ENCODE measurements around the gene SAMD15. TPM values are rescaled to one million over a fixed set of nuclear protein-coding genes. Genes with fewer than 3 reads are reported as not detected.
"Not testable (repeated sequence)": the region's sequence is repeated elsewhere in the genome, so short reads cannot be mapped to it uniquely, and the experiment has no call there.

Gene SAMD15
- total and polyA plus RNA-seq, 2 donors (not counting 1 experiment from before 2014, with no cell fraction given): 0.03 to 0.96 TPM

DNA sequence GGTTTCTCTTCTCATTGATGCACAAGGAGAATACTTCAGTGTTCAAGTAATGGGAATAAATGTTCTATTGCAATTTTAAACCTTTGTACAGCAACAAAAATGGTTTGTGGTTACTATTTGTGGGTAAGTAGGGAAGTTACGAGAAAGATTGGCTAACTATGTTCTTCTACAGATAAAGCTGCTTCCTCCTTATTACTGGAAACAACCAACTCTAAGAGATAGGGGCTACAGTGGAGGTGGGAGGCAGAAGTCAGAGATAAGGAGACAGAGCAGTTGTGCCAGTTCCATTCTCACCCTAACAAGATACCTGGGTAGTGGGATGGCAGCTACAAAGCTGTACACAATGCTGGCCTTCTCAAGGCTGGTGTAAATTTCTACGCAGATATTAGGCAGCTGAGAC is 30.0 kb downstream of the SAMD15 start:
- Histone ChIP-seq H3K27ac (ENCODE audit: low read length in 2 of 2) (no peak overlapping the region), H3K9me3 (ENCODE audit: control extremely low read depth in 1 of 3, control insufficient read depth in 2 of 3, insufficient read depth in 1 of 3, low read length in 2 of 3) (no peaks in the 10 kb centered on the region), H3K27me3 (replicated peaks in 1 of 4; ENCODE audit: control extremely low read depth in 1 of 4, control insufficient read depth in 3 of 4, insufficient read depth in 4 of 4, low read length in 3 of 4) (no peaks in the 10 kb centered on the region), H3K79me2 (ENCODE audit: control insufficient read depth, insufficient read depth, low read length) (no peaks in the 10 kb centered on the region), H3K9ac (ENCODE audit: low read length) (no peak overlapping the region), H3K4me1 (ENCODE audit: control insufficient read depth in 2 of 2, insufficient read depth in 2 of 2, low read length in 2 of 2) (peaks cover 3 to 5% of the 10 kb centered on the region in 2 donors), H3K4me3 (ENCODE audit: control extremely low read depth in 1 of 5, extremely low read depth in 1 of 5, insufficient read depth in 1 of 5, low read depth in 2 of 5, low read length in 4 of 5) (no peak overlapping the region), H2AFZ (ENCODE audit: insufficient read depth, low read depth, low read length, poor library complexity, severe bottlenecking) (peak overlapping the region; percentile 14), H3K4me2 (replicated peaks; ENCODE audit: low read depth, low read length, poor library complexity, severe bottlenecking) (peak overlapping the region; percentile 4), H3K36me3 (replicated peaks in 1 of 2; ENCODE audit: control extremely low read depth in 1 of 2, control insufficient read depth in 1 of 2, extremely low read depth in 1 of 2, insufficient read depth in 2 of 2, low read length in 1 of 2) (no peaks in the 10 kb centered on the region), H4K20me1 (ENCODE audit: control insufficient read depth, insufficient read depth, low read length, poor library complexity, severe bottlenecking) (no peaks in the 10 kb centered on the region)
- H3K4me3 Mint-ChIP-seq: no peak overlapping the region
- ATAC-seq (ENCODE audit: low read depth): no peak
- no peak overlapping the region for H3K27ac Mint-ChIP-seq
- 33% methylated on average over 1 of the region's 2 CpGs for WGBS (ENCODE audit: insufficient coverage)
- CTCF ChIA-PET: interaction anchor here (1.2 to 3.4 kb wide), 2 partner anchors 92 to 103 kb away, joined by 3 to 11 read pairs; no protein-coding TSS in a partner anchor
- POLR2A ChIA-PET: interaction anchor here (0.7 kb wide), 1 partner anchor 223 kb away, joined by 10 read pairs; no protein-coding TSS in a partner anchor
- H3K9me3 Mint-ChIP-seq (ENCODE audit: insufficient read depth): no peaks in the 10 kb centered on the region
- TF ChIP-seq EZH2 (IDR thresholded peaks at IDR 0.05; ENCODE audit: borderline replicate concordance, insufficient read depth, low read depth, low read length, poor library complexity, severe bottlenecking): no peak
- TF ChIP-seq, protein P1, sequence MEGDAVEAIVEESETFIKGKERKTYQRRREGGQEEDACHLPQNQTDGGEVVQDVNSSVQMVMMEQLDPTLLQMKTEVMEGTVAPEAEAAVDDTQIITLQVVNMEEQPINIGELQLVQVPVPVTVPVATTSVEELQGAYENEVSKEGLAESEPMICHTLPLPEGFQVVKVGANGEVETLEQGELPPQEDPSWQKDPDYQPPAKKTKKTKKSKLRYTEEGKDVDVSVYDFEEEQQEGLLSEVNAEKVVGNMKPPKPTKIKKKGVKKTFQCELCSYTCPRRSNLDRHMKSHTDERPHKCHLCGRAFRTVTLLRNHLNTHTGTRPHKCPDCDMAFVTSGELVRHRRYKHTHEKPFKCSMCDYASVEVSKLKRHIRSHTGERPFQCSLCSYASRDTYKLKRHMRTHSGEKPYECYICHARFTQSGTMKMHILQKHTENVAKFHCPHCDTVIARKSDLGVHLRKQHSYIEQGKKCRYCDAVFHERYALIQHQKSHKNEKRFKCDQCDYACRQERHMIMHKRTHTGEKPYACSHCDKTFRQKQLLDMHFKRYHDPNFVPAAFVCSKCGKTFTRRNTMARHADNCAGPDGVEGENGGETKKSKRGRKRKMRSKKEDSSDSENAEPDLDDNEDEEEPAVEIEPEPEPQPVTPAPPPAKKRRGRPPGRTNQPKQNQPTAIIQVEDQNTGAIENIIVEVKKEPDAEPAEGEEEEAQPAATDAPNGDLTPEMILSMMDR (IDR thresholded peaks at IDR 0.05): no peak
- no peaks in the 10 kb centered on the region for H3K27me3 Mint-ChIP-seq
- peaks cover 10% of the 10 kb centered on the region for H3K4me1 Mint-ChIP-seq
- intact Hi-C loops (cut with micrococcal nuclease): no loop called here
- DNase-seq: no peak

DNA sequence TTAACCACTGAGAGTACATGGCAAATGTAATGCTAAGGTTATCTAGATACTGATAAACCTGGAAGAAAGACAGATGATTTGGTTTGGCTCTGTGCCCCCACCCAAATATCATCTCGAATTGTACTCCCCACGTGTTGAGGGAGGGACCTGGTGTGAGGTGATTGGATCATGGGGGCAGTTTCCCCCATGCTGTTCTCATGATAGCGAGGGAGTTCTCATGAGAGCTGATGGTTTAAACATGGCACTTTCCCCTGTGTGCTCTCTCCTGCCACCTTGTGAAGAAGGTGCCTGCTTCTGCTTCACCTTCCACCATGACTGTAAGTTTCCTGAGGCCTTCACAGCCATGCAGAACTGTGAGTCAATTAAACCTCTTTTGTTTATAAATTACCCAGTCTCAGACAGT is 32.0 kb downstream of the SAMD15 start:
- Histone ChIP-seq H3K4me2 (replicated peaks; ENCODE audit: low read depth, low read length, poor library complexity, severe bottlenecking) (no peak overlapping the region), H3K36me3 (replicated peaks in 1 of 2; ENCODE audit: control extremely low read depth in 1 of 2, control insufficient read depth in 1 of 2, extremely low read depth in 1 of 2, insufficient read depth in 2 of 2, low read length in 1 of 2) (no peaks in the 10 kb centered on the region), H3K79me2 (ENCODE audit: control insufficient read depth, insufficient read depth, low read length) (no peaks in the 10 kb centered on the region), H4K20me1 (ENCODE audit: control insufficient read depth, insufficient read depth, low read length, poor library complexity, severe bottlenecking) (no peaks in the 10 kb centered on the region), H3K9me3 (ENCODE audit: control extremely low read depth in 1 of 3, control insufficient read depth in 2 of 3, insufficient read depth in 1 of 3, low read length in 2 of 3) (no peaks in the 10 kb centered on the region), H3K27me3 (replicated peaks in 1 of 4; ENCODE audit: control extremely low read depth in 1 of 4, control insufficient read depth in 3 of 4, insufficient read depth in 4 of 4, low read length in 3 of 4) (no peaks in the 10 kb centered on the region), H3K4me1 (ENCODE audit: control insufficient read depth in 2 of 2, insufficient read depth in 2 of 2, low read length in 2 of 2) (peaks cover 3 to 5% of the 10 kb centered on the region in 2 donors), H3K4me3 (ENCODE audit: control extremely low read depth in 1 of 5, extremely low read depth in 1 of 5, insufficient read depth in 1 of 5, low read depth in 2 of 5, low read length in 4 of 5) (no peak overlapping the region), H3K9ac (ENCODE audit: low read length) (no peak overlapping the region), H3K27ac (ENCODE audit: low read length in 2 of 2) (no peak overlapping the region), H2AFZ (ENCODE audit: insufficient read depth, low read depth, low read length, poor library complexity, severe bottlenecking) (no peak overlapping the region)
- ATAC-seq (ENCODE audit: low read depth) (peak; percentile 28), DNase-seq (peak; percentile 41)
- CTCF ChIA-PET: interaction anchor here (0.6 to 1.8 kb wide), 4 partner anchors 9 to 256 kb away, joined by 3 to 5 read pairs (median 4); no protein-coding TSS in a partner anchor
- TF ChIP-seq, protein P1 (IDR thresholded peaks at IDR 0.05): no peak
- no peak for TF ChIP-seq EZH2 (IDR thresholded peaks at IDR 0.05; ENCODE audit: borderline replicate concordance, insufficient read depth, low read depth, low read length, poor library complexity, severe bottlenecking)
- no peak overlapping the region for H3K27ac Mint-ChIP-seq
- intact Hi-C loops (cut with micrococcal nuclease): no loop called here
- H3K27me3 Mint-ChIP-seq: no peaks in the 10 kb centered on the region
- POLR2A ChIA-PET: no interaction called here
- H3K4me1 Mint-ChIP-seq: peaks cover 10% of the 10 kb centered on the region
- H3K9me3 Mint-ChIP-seq (ENCODE audit: insufficient read depth): no peaks in the 10 kb centered on the region
- 100% methylated on average over 1 of the region's 3 CpGs for WGBS (ENCODE audit: insufficient coverage)
- H3K4me3 Mint-ChIP-seq: no peak overlapping the region

DNA sequence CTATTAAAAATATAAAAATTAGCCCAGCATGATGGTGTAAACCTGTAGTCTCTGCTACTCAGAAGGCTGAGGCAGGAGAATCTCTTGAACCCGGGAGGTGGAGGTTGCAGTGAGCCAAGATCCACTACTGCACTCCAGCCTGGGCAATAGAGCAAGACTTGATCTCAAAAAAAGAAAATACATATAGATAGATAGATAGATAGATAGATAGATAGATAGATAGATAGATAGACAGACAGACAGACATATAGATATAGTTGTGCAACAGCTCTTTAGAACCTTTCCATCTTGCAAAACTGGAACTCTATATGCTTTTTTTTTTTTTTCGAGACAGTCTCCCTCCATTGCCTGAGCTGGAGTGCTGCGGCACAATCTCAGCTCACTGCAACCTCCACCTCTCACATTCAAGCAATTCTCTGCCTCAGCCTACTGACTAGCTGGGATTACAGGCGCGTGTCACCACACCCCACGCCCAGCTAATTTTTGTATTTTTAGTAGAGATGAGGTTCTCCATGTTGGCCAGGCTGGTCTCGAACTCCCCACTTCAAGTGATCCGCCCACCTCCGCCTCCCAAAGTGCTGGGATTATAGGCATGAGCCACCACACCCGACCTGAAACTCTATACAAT is 38.3 kb downstream of the SAMD15 start:
- H3K27ac Mint-ChIP-seq; H2AFZ ChIP-seq (ENCODE audit: insufficient read depth, low read depth, low read length, poor library complexity, severe bottlenecking); H3K9me3 Mint-ChIP-seq (ENCODE audit: insufficient read depth); H3K27ac ChIP-seq (ENCODE audit: low read length in 2 of 2); H3K4me3 ChIP-seq (ENCODE audit: control extremely low read depth in 1 of 5, extremely low read depth in 1 of 5, insufficient read depth in 1 of 5, low read depth in 2 of 5, low read length in 4 of 5); H3K79me2 ChIP-seq (ENCODE audit: control insufficient read depth, insufficient read depth, low read length); ATAC-seq (ENCODE audit: low read depth); DNase-seq; H3K36me3 ChIP-seq (replicated peaks in 1 of 2; ENCODE audit: control extremely low read depth in 1 of 2, control insufficient read depth in 1 of 2, extremely low read depth in 1 of 2, insufficient read depth in 2 of 2, low read length in 1 of 2); H3K27me3 Mint-ChIP-seq; H3K4me1 ChIP-seq (ENCODE audit: control insufficient read depth in 2 of 2, insufficient read depth in 2 of 2, low read length in 2 of 2); H3K4me3 Mint-ChIP-seq; H3K27me3 ChIP-seq (replicated peaks in 1 of 4; ENCODE audit: control extremely low read depth in 1 of 4, control insufficient read depth in 3 of 4, insufficient read depth in 4 of 4, low read length in 3 of 4); POLR2A ChIA-PET; H3K9ac ChIP-seq (ENCODE audit: low read length); intact Hi-C loops (cut with micrococcal nuclease); H4K20me1 ChIP-seq (ENCODE audit: control insufficient read depth, insufficient read depth, low read length, poor library complexity, severe bottlenecking); H3K4me2 ChIP-seq (replicated peaks; ENCODE audit: low read depth, low read length, poor library complexity, severe bottlenecking); H3K4me1 Mint-ChIP-seq: not testable (repeated sequence)
- H3K9me3 ChIP-seq (ENCODE audit: control extremely low read depth in 1 of 3, control insufficient read depth in 2 of 3, insufficient read depth in 1 of 3, low read length in 2 of 3): peaks cover 0 to 15% (median 14%) of the 10 kb centered on the region in 3 donors
- CTCF ChIA-PET: interaction anchor here (0.6 kb wide), 1 partner anchor 94 kb away, joined by 3 read pairs; no protein-coding TSS in a partner anchor
- WGBS (ENCODE audit: insufficient coverage): 100% methylated on average over 3 of the region's 10 CpGs

Data from B cell (primary cell).